AG04449 (cell line): ENCODE results near the gene SHISAL1.

ENCODE experiments used
- CTCF ChIA-PET: fragments of 350-600 bp; formaldehyde crosslinking; extraction: SDS; loops from one replicate; lab custom pipeline; 2021; ENCODE audit warnings: antibody characterized with exemption; lab: Yijun Ruan, JAX
- POLR2A ChIA-PET: fragments of 400-600, 350-600 bp; formaldehyde crosslinking; extraction: SDS; loops from one replicate; lab custom pipeline; 2020; ENCODE audit warnings: antibody characterized with exemption, inconsistent platforms; lab: Yijun Ruan, JAX
- DNase-seq: peaks from one replicate; pipeline ENCODE4 v3.0.0-alpha.2; 2010; ENCODE audit warnings: low read depth, low spot score
- H3K4me3 ChIP-seq: 2 replicates; pipeline ENCODE4 v1.5.1; 2011; ENCODE audit warnings: low read depth, mild to moderate bottlenecking, control low read depth, low read length
- CTCF ChIP-seq: IDR thresholded peaks from one replicate; pipeline ENCODE4 v1.5.1; 2011; ENCODE audit warnings: mild to moderate bottlenecking, moderate library complexity, low read length, control low read depth, inconsistent platforms; ENCODE audit not compliant: insufficient read depth; ENCODE audit errors: missing control alignments

SHISAL1 gene

GRCh38 chr22:44298406-44299091, 14.2 kb downstream of the SHISAL1 start:
- no peak overlapping the region for H3K4me3 ChIP-seq
- no peak for TF ChIP-seq CTCF
- ChIA-PET CTCF (interaction anchor here (1.1 kb wide), 1 partner anchor 217 kb away, joined by 3 read pairs; no protein-coding TSS in a partner anchor), POLR2A (no interaction called here)
- DNase-seq: no peak

- no peak for TF ChIP-seq CTCF
- H3K4me3 ChIP-seq: no peak overlapping the region
- POLR2A ChIA-PET: no interaction called here
- no peak for DNase-seq
- CTCF ChIA-PET: interaction anchor here (1.2 kb wide), 1 partner anchor 218 kb away, joined by 3 read pairs; no protein-coding TSS in a partner anchor
Observed at GRCh38 chr22:44297470-44298061, 15.2 kb downstream of the SHISAL1 start.

- H3K4me3 ChIP-seq: no peak overlapping the region
- no peak for TF ChIP-seq CTCF
- ChIA-PET CTCF (no interaction called here), POLR2A (no interaction called here)
- DNase-seq: no peak
Observed at GRCh38 chr22:44295406-44295805, 17.3 kb downstream of the SHISAL1 start.

- POLR2A ChIA-PET: no interaction called here
- TF ChIP-seq CTCF: no peak
- DNase-seq: no peak
- CTCF ChIA-PET: no interaction called here
- H3K4me3 ChIP-seq: no peak overlapping the region
Observed at GRCh38 chr22:44293876-44294275, 18.9 kb downstream of the SHISAL1 start.

GRCh38 chr22:44293034-44293433, 19.7 kb downstream of the SHISAL1 start:
- ChIA-PET CTCF (no interaction called here), POLR2A (no interaction called here)
- no peak for TF ChIP-seq CTCF
- no peak overlapping the region for H3K4me3 ChIP-seq
- no peak for DNase-seq

GRCh38 chr22:44292521-44292920, 20.2 kb downstream of the SHISAL1 start:
- H3K4me3 ChIP-seq: no peak overlapping the region
- no peak for DNase-seq
- ChIA-PET POLR2A (no interaction called here), CTCF (no interaction called here)
- no peak for TF ChIP-seq CTCF
